ENCODE measurements around the gene SOAT2. TPM values are rescaled to one million over a fixed set of nuclear protein-coding genes. Genes with fewer than 3 reads are reported as not detected.
"Not testable (repeated sequence)": the region's sequence is repeated elsewhere in the genome, so short reads cannot be mapped to it uniquely, and the experiment has no call there.

Gene SOAT2
- total RNA-seq, 5 donors from 2014 or later (not counting 1 experiment from before 2014, with no cell fraction given): 0.82 to 1.6 (median 0.89) TPM

GRCh38 chr12:53152390-53152789 is 49.1 kb downstream of the SOAT2 start:
- POLR2A ChIA-PET: interaction anchor here (0.5 to 0.6 kb wide), 2 partner anchors 114 to 320 kb away, joined by 4 to 5 read pairs; no protein-coding TSS in a partner anchor
- Mint-ChIP-seq H3K4me3 (no peak overlapping the region), H3K4me1 (no peaks in the 10 kb centered on the region), H3K27ac (no peak overlapping the region), H3K27me3 (no peaks in the 10 kb centered on the region), H3K9me3 (no peaks in the 10 kb centered on the region), H3K36me3 (no peaks in the 10 kb centered on the region)
- no peaks in the 10 kb centered on the region for H3K4me1 ChIP-seq (ENCODE audit: control insufficient read depth in 1 of 2, extremely low read depth in 1 of 2, insufficient read depth in 2 of 2, low read length in 2 of 2)
- no peaks in the 10 kb centered on the region for H3K36me3 ChIP-seq (ENCODE audit: control insufficient read depth in 2 of 2, extremely low read depth in 1 of 2, insufficient read depth in 1 of 2, low read length in 1 of 2)
- CTCF ChIA-PET: no interaction called here
- DNase-seq: no peak
- no peak overlapping the region for H3K4me3 ChIP-seq (ENCODE audit: control insufficient read depth in 1 of 2, extremely low read depth in 1 of 2, low read length in 1 of 2)
- H3K27ac ChIP-seq (ENCODE audit: low read length): no peak overlapping the region
- peaks cover 0 to 2% of the 10 kb centered on the region in 2 experiments for H3K27me3 ChIP-seq (replicated peaks in 1 of 2; ENCODE audit: control insufficient read depth in 2 of 2, extremely low read depth in 1 of 2, insufficient read depth in 2 of 2, low read length in 1 of 2)
- no peak for ATAC-seq (replicated peaks in 1 of 4)
- no peaks in the 10 kb centered on the region for H3K9me3 ChIP-seq

GRCh38 chr12:53159195-53159839 is 56.0 kb downstream of the SOAT2 start:
- Mint-ChIP-seq H3K9me3 (no peaks in the 10 kb centered on the region), H3K4me3 (no peak overlapping the region), H3K27ac (peak overlapping the region in 1 of 2 donors; percentile 49), H3K27me3 (no peaks in the 10 kb centered on the region), H3K4me1 (peaks cover 4 to 9% (median 5%) of the 10 kb centered on the region in 3 donors), H3K36me3 (no peaks in the 10 kb centered on the region)
- no peaks in the 10 kb centered on the region for H3K9me3 ChIP-seq
- H3K27me3 ChIP-seq (replicated peaks in 1 of 2; ENCODE audit: control insufficient read depth in 2 of 2, extremely low read depth in 1 of 2, insufficient read depth in 2 of 2, low read length in 1 of 2): no peaks in the 10 kb centered on the region
- H3K4me3 ChIP-seq (ENCODE audit: control insufficient read depth in 1 of 2, extremely low read depth in 1 of 2, low read length in 1 of 2): no peak overlapping the region
- ChIA-PET CTCF (interaction anchor here (0.6 to 2.6 kb wide), 27 partner anchors 11 to 262 kb away, joined by 3 to 19 read pairs (median 4); partner anchors contain the start of genes AAAS (in 1 of the 2), CSAD (in 1 of the 2), ESPL1 (in 1 of the 2) and ZNF740 (in 1 of the 2)), POLR2A (interaction anchor here in 1 of 2 donors (0.5 kb wide), 1 partner anchor 400 kb away, joined by 7 read pairs; no protein-coding TSS in a partner anchor)
- no peak overlapping the region for H3K27ac ChIP-seq (ENCODE audit: low read length)
- H3K4me1 ChIP-seq (ENCODE audit: control insufficient read depth in 1 of 2, extremely low read depth in 1 of 2, insufficient read depth in 2 of 2, low read length in 2 of 2): peaks cover 0 to 9% of the 10 kb centered on the region in 2 experiments
- ATAC-seq (replicated peaks in 1 of 4): peak; percentile 97 to 99 (median 97)
- DNase-seq: peak; percentile 69 to 93 (median 85)
- WGBS (ENCODE audit: insufficient coverage): 12% methylated on average over 9 of the region's 14 CpGs
- peaks cover 0 to 3% of the 10 kb centered on the region in 2 donors for H3K36me3 ChIP-seq (ENCODE audit: control insufficient read depth in 2 of 2, extremely low read depth in 1 of 2, insufficient read depth in 1 of 2, low read length in 1 of 2)

GRCh38 chr12:53160000-53160399 is 56.7 kb downstream of the SOAT2 start:
- no peaks in the 10 kb centered on the region for H3K27me3 ChIP-seq (replicated peaks in 1 of 2; ENCODE audit: control insufficient read depth in 2 of 2, extremely low read depth in 1 of 2, insufficient read depth in 2 of 2, low read length in 1 of 2)
- Mint-ChIP-seq H3K27me3 (no peaks in the 10 kb centered on the region), H3K9me3 (no peaks in the 10 kb centered on the region), H3K36me3 (no peaks in the 10 kb centered on the region), H3K4me3 (no peak overlapping the region), H3K4me1 (peaks cover 4 to 9% (median 5%) of the 10 kb centered on the region in 3 donors), H3K27ac (no peak overlapping the region)
- peaks cover 0 to 9% of the 10 kb centered on the region in 2 experiments for H3K4me1 ChIP-seq (ENCODE audit: control insufficient read depth in 1 of 2, extremely low read depth in 1 of 2, insufficient read depth in 2 of 2, low read length in 2 of 2)
- H3K4me3 ChIP-seq (ENCODE audit: control insufficient read depth in 1 of 2, extremely low read depth in 1 of 2, low read length in 1 of 2): no peak overlapping the region
- no peak overlapping the region for H3K27ac ChIP-seq (ENCODE audit: low read length)
- peaks cover 0 to 3% of the 10 kb centered on the region in 2 donors for H3K36me3 ChIP-seq (ENCODE audit: control insufficient read depth in 2 of 2, extremely low read depth in 1 of 2, insufficient read depth in 1 of 2, low read length in 1 of 2)
- ChIA-PET CTCF (interaction anchor here (0.6 to 2.6 kb wide), 25 partner anchors 11 to 412 kb away, joined by 3 to 19 read pairs (median 4); partner anchors contain the start of genes AAAS (in 1 of the 2), CSAD (in 1 of the 2), ESPL1 (in 1 of the 2) and ZNF740 (in 1 of the 2)), POLR2A (interaction anchor here in 1 of 2 donors (0.7 kb wide), 1 partner anchor 50 kb away, joined by 3 read pairs; no protein-coding TSS in a partner anchor)
- 92% methylated on average over 11 of the region's 16 CpGs for WGBS (ENCODE audit: insufficient coverage)
- no peak for DNase-seq
- H3K9me3 ChIP-seq: no peaks in the 10 kb centered on the region
- ATAC-seq (replicated peaks in 1 of 4): no peak

- DNase-seq (no peak), ATAC-seq (replicated peaks in 1 of 4) (no peak)
- POLR2A ChIA-PET: interaction anchor here in 1 of 2 donors (0.7 kb wide), 1 partner anchor 50 kb away, joined by 3 read pairs; no protein-coding TSS in a partner anchor
- 100% methylated on average over 1 of the region's 2 CpGs for WGBS (ENCODE audit: insufficient coverage)
- H3K9me3 ChIP-seq: no peaks in the 10 kb centered on the region
- peaks cover 0 to 3% of the 10 kb centered on the region in 2 donors for H3K36me3 ChIP-seq (ENCODE audit: control insufficient read depth in 2 of 2, extremely low read depth in 1 of 2, insufficient read depth in 1 of 2, low read length in 1 of 2)
- peaks cover 4 to 9% (median 5%) of the 10 kb centered on the region in 3 donors for H3K4me1 Mint-ChIP-seq
- CTCF ChIA-PET: interaction anchor here (0.8 to 2.6 kb wide), 17 partner anchors 17 to 185 kb away, joined by 3 to 19 read pairs (median 4); partner anchors contain the start of genes AAAS (in 1 of the 2), CSAD (in 1 of the 2) and ZNF740 (in 1 of the 2)
- H3K4me3 Mint-ChIP-seq: no peak overlapping the region
- no peaks in the 10 kb centered on the region for H3K27me3 Mint-ChIP-seq
- H3K27ac Mint-ChIP-seq: no peak overlapping the region
- no peaks in the 10 kb centered on the region for H3K27me3 ChIP-seq (replicated peaks in 1 of 2; ENCODE audit: control insufficient read depth in 2 of 2, extremely low read depth in 1 of 2, insufficient read depth in 2 of 2, low read length in 1 of 2)
- no peak overlapping the region for H3K27ac ChIP-seq (ENCODE audit: low read length)
- H3K4me3 ChIP-seq (ENCODE audit: control insufficient read depth in 1 of 2, extremely low read depth in 1 of 2, low read length in 1 of 2): no peak overlapping the region
- no peaks in the 10 kb centered on the region for H3K9me3 Mint-ChIP-seq
- H3K36me3 Mint-ChIP-seq: no peaks in the 10 kb centered on the region
- peaks cover 0 to 9% of the 10 kb centered on the region in 2 experiments for H3K4me1 ChIP-seq (ENCODE audit: control insufficient read depth in 1 of 2, extremely low read depth in 1 of 2, insufficient read depth in 2 of 2, low read length in 2 of 2)
Observed at GRCh38 chr12:53160673-53161072, 57.4 kb downstream of the SOAT2 start.

GRCh38 chr12:53161119-53161911 is 58.0 kb downstream of the SOAT2 start:
- no CpG with 5 or more reads among the region's 8 CpGs for WGBS (ENCODE audit: insufficient coverage)
- ChIA-PET CTCF (interaction anchor here (0.5 to 2.6 kb wide), 12 partner anchors 16 to 184 kb away, joined by 3 to 19 read pairs (median 4); partner anchors contain the start of genes CSAD (in 1 of the 2) and ZNF740 (in 1 of the 2)), POLR2A (interaction anchor here in 1 of 2 donors (0.6 kb wide), 1 partner anchor 20 kb away, joined by 4 read pairs; no protein-coding TSS in a partner anchor)
- Histone ChIP-seq H3K27ac (ENCODE audit: low read length) (no peak overlapping the region), H3K4me3 (ENCODE audit: control insufficient read depth in 1 of 2, extremely low read depth in 1 of 2, low read length in 1 of 2) (no peak overlapping the region), H3K27me3 (replicated peaks in 1 of 2; ENCODE audit: control insufficient read depth in 2 of 2, extremely low read depth in 1 of 2, insufficient read depth in 2 of 2, low read length in 1 of 2) (no peaks in the 10 kb centered on the region), H3K4me1 (ENCODE audit: control insufficient read depth in 1 of 2, extremely low read depth in 1 of 2, insufficient read depth in 2 of 2, low read length in 2 of 2) (peaks cover 0 to 9% of the 10 kb centered on the region in 2 experiments), H3K9me3 (no peaks in the 10 kb centered on the region), H3K36me3 (ENCODE audit: control insufficient read depth in 2 of 2, extremely low read depth in 1 of 2, insufficient read depth in 1 of 2, low read length in 1 of 2) (peaks cover 0 to 3% of the 10 kb centered on the region in 2 donors)
- no peaks in the 10 kb centered on the region for H3K9me3 Mint-ChIP-seq
- H3K4me1 Mint-ChIP-seq: peaks cover 4 to 9% (median 5%) of the 10 kb centered on the region in 3 donors
- no peak for DNase-seq
- H3K27ac Mint-ChIP-seq: no peak overlapping the region
- no peaks in the 10 kb centered on the region for H3K36me3 Mint-ChIP-seq
- no peaks in the 10 kb centered on the region for H3K27me3 Mint-ChIP-seq
- no peak overlapping the region for H3K4me3 Mint-ChIP-seq
- no peak for ATAC-seq (replicated peaks in 1 of 4)

GRCh38 chr12:53163008-53163407 is 59.7 kb downstream of the SOAT2 start:
- H3K4me3 ChIP-seq (ENCODE audit: control insufficient read depth in 1 of 2, extremely low read depth in 1 of 2, low read length in 1 of 2); H3K36me3 Mint-ChIP-seq; H3K4me3 Mint-ChIP-seq; H3K4me1 Mint-ChIP-seq; H3K27me3 ChIP-seq (replicated peaks in 1 of 2; ENCODE audit: control insufficient read depth in 2 of 2, extremely low read depth in 1 of 2, insufficient read depth in 2 of 2, low read length in 1 of 2); H3K4me1 ChIP-seq (ENCODE audit: control insufficient read depth in 1 of 2, extremely low read depth in 1 of 2, insufficient read depth in 2 of 2, low read length in 2 of 2); ATAC-seq (replicated peaks in 1 of 4); CTCF ChIA-PET; DNase-seq; H3K36me3 ChIP-seq (ENCODE audit: control insufficient read depth in 2 of 2, extremely low read depth in 1 of 2, insufficient read depth in 1 of 2, low read length in 1 of 2); H3K27ac Mint-ChIP-seq; H3K9me3 Mint-ChIP-seq; H3K27me3 Mint-ChIP-seq; H3K9me3 ChIP-seq; H3K27ac ChIP-seq (ENCODE audit: low read length): not testable (repeated sequence)
- POLR2A ChIA-PET: interaction anchor here in 1 of 2 donors (0.7 kb wide), 1 partner anchor 127 kb away, joined by 3 read pairs; no protein-coding TSS in a partner anchor
- 90% methylated on average over 2 of the region's 2 CpGs for WGBS (ENCODE audit: insufficient coverage)
